ENCODE measurements around the gene STX12. TPM values are rescaled to one million over a fixed set of nuclear protein-coding genes. Genes with fewer than 3 reads are reported as not detected.
A peak's percentile ranks its signal among the peaks of the same experiment; 100 is the strongest.

The STX12 gene
- 10 to 100 TPM; 15.2 to 32.7 (median 19.5) TPM for total RNA-seq
- long read RNA-seq, transcript STX12-201 (9 exons, 3,079 nt) = major isoform, 7 of 7 reads
- long read RNA-seq, partial matches to known transcripts = 0 of 7 reads
- long read RNA-seq, other reads (novel, unspliced or antisense) = 0 of 7 reads

- peak within 1 kb of the TSS; percentile 67 to 82 (median 77) for H3K4me3 ChIP-seq
- 1% methylated on average over 25 of the region's 58 CpGs for WGBS (ENCODE audit: insufficient coverage, low coverage, low lambda C conversion rate, missing lambda C conversion rate)
- ATAC-seq (peak; percentile 96 to 99 (median 98)), DNase-seq (peak; percentile 98)
- TF ChIP-seq POLR2A (IDR thresholded peaks at IDR 0.05) = peak; percentile 88
- peak in 1 of 4 donors; percentile 9 for TF ChIP-seq CTCF (IDR thresholded peaks at IDR 0.05)
- H3K27me3 ChIP-seq = no peaks in the 10 kb centered on the region
- intact Hi-C loops (cut with DNase I) = no loop called here
- H3K4me1 ChIP-seq = peaks cover 0 to 13% (median 6%) of the 10 kb centered on the region in 4 donors
- no peaks in the 10 kb centered on the region for H3K9me3 ChIP-seq
- H3K36me3 ChIP-seq = no peaks in the 10 kb centered on the region
- H3K27ac ChIP-seq = peak within 1 kb of the TSS; percentile 84 to 86 (median 84)
Observed at GRCh38 chr1:27772932-27773825, at the start of gene STX12. STX12 (plus strand) TSS chr1:27773219; CDS start chr1:27773308, 89 bp downstream.

GRCh38 chr1:27724961-27725373, 48.1 kb upstream of the STX12 start:
- no peaks in the 10 kb centered on the region for H3K9me3 ChIP-seq

GRCh38 chr1:27725374-27726172, 47.4 kb upstream of the STX12 start, which contains the start of gene FAM76A:
FAM76A (plus strand) TSS chr1:27725961; CDS start chr1:27726081, 120 bp downstream.
- DNase-seq (peak; percentile 99 to 100 (median 100)), ATAC-seq (peak; percentile 97 to 99 (median 98))
- peak within 1 kb of the TSS; percentile 79 to 84 (median 82) for H3K27ac ChIP-seq
- H3K4me1 ChIP-seq = peaks cover 0 to 5% (median 0%) of the 10 kb centered on the region in 4 donors
- 14% methylated on average over 9 of the region's 72 CpGs for WGBS (ENCODE audit: insufficient coverage, low coverage, low lambda C conversion rate, missing lambda C conversion rate)
- peak within 1 kb of the TSS; percentile 90 to 96 (median 94) for H3K4me3 ChIP-seq
- TF ChIP-seq CTCF (IDR thresholded peaks at IDR 0.05) = peak in 3 of 4 donors; percentile 63 to 79 (median 65)
- peak; percentile 92 for TF ChIP-seq POLR2A (IDR thresholded peaks at IDR 0.05)
- H3K9me3 ChIP-seq = no peaks in the 10 kb centered on the region
- peaks cover 0 to 2% (median 0%) of the 10 kb centered on the region in 4 donors for H3K36me3 ChIP-seq
- intact Hi-C loops (cut with DNase I) = no loop called here
- no peaks in the 10 kb centered on the region for H3K27me3 ChIP-seq

More at GRCh38 chr1:27724961-27725373, 48.1 kb upstream of the STX12 start:
- peaks cover 0 to 2% (median 0%) of the 10 kb centered on the region in 4 donors for H3K36me3 ChIP-seq
- peak overlapping the region in 1 of 3 donors; percentile 47 for H3K27ac ChIP-seq
- no peak for TF ChIP-seq CTCF (IDR thresholded peaks at IDR 0.05)
- no peak for TF ChIP-seq POLR2A (IDR thresholded peaks at IDR 0.05)
- intact Hi-C loops (cut with DNase I) = no loop called here
- DNase-seq (peak; percentile 22 to 52 (median 46)), ATAC-seq (no peak)
- WGBS (ENCODE audit: insufficient coverage, low coverage, low lambda C conversion rate, missing lambda C conversion rate) = no CpG with 5 or more reads among the region's 9 CpGs
- H3K4me3 ChIP-seq = peak overlapping the region; percentile 33 to 96 (median 37)
- H3K4me1 ChIP-seq = peaks cover 0 to 5% (median 0%) of the 10 kb centered on the region in 4 donors
- H3K27me3 ChIP-seq = no peaks in the 10 kb centered on the region
